ENCODE data around the gene SLC66A3. TPM values are rescaled to one million over a fixed set of nuclear protein-coding genes. Genes with fewer than 3 reads are reported as not detected.

SLC66A3 gene
- total and polyA plus RNA-seq, 12 donors, result 4.5 to 15.4 (median 7.3) TPM

DNA sequence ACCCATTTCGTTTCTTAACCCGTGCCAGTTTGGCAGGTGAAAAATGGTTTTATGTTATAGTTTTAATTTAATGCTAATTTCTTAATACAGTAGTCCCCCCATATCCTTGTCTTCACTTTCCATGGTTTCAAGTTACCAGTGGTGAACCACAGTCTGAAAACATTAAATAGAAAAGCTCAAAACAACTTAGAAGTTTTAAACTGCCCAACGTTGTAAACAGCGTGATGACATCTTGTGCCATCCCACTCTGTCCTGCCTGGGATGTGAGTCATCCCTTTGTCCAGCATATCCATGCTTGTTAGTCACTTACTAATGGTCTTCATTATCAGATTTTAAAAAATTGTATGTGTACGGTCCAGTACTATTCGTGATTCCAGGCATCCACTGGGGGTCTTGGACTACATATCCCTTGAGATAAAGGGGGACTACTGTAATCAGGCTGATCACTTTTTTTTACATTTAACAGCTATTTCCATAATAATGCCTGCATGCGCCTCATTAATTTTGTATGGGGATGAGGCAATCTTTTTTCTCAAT lies 31.9 kb downstream of the SLC66A3 start:
- ATAC-seq (no peak), DNase-seq (no peak)
- peaks cover 0 to 6% (median 0%) of the 10 kb centered on the region in 9 donors for H3K4me1 ChIP-seq
- 84 to 92% methylated on average over 7 of the region's 7 CpGs for WGBS, 2 donors
- H3K36me3 ChIP-seq, result peaks cover 0 to 96% (median 36%) of the 10 kb centered on the region in 9 donors
- no peak overlapping the region for H3K27ac ChIP-seq
- intact Hi-C loops (cut with DNase I), result no loop called here
- no peaks in the 10 kb centered on the region for H3K27me3 ChIP-seq
- TF ChIP-seq CTCF (IDR thresholded peaks at IDR 0.05), result no peak
- H3K9me3 ChIP-seq, result no peaks in the 10 kb centered on the region
- H3K4me3 ChIP-seq, result no peak overlapping the region

GRCh38 chr2:11187731-11188130 lies 32.5 kb downstream of the SLC66A3 start:
- WGBS, 2 donors, result 92 to 94% methylated on average over 2 of the region's 2 CpGs
- H3K4me3 ChIP-seq, result no peak overlapping the region
- H3K36me3 ChIP-seq, result peaks cover 0 to 96% (median 36%) of the 10 kb centered on the region in 9 donors
- no peak for DNase-seq
- H3K27me3 ChIP-seq, result no peaks in the 10 kb centered on the region
- H3K4me1 ChIP-seq, result peaks cover 0 to 6% (median 0%) of the 10 kb centered on the region in 9 donors
- intact Hi-C loops (cut with DNase I), result no loop called here
- H3K9me3 ChIP-seq, result no peaks in the 10 kb centered on the region
- TF ChIP-seq CTCF (IDR thresholded peaks at IDR 0.05), result no peak
- no peak for ATAC-seq
- no peak overlapping the region for H3K27ac ChIP-seq

GRCh38 chr2:11196246-11196645 lies 41.0 kb downstream of the SLC66A3 start:
- intact Hi-C loops (cut with DNase I), result no loop called here
- H3K4me1 ChIP-seq, result no peaks in the 10 kb centered on the region
- no peak overlapping the region for H3K27ac ChIP-seq
- no peaks in the 10 kb centered on the region for H3K9me3 ChIP-seq
- ATAC-seq, result no peak
- no peaks in the 10 kb centered on the region for H3K27me3 ChIP-seq
- no peak for TF ChIP-seq CTCF (IDR thresholded peaks at IDR 0.05)
- no peak for DNase-seq
- no peak overlapping the region for H3K4me3 ChIP-seq
- peaks cover 0 to 100% (median 70%) of the 10 kb centered on the region in 9 donors for H3K36me3 ChIP-seq
- WGBS, 2 donors, result 89 to 95% methylated on average over 3 of the region's 3 CpGs

DNA sequence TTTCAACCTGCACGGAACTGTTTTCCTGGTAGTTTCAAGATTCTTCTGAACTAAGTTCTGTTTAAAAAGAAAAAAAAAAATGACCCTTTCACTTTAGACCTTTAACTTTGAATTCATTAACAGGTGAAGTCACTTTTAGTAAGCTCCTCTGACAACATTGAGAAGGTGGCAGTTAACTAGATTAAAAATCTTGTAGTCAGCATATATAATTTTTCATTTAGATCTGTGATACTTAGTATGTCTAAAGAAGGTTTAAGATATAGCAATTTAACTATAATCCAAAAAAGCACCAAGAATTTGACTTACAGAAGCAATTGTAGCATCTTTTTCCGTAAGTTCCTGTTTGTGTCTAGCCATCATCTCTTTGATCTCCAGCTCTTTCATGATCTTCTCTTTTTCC lies 45.4 kb downstream of the SLC66A3 start:
- no peak for TF ChIP-seq CTCF (IDR thresholded peaks at IDR 0.05)
- peaks cover 0 to 23% (median 0%) of the 10 kb centered on the region in 9 donors for H3K4me1 ChIP-seq
- ATAC-seq (no peak), DNase-seq (no peak)
- 95 to 96% methylated on average over 2 of the region's 2 CpGs for WGBS, 2 donors
- peaks cover 0 to 99% (median 45%) of the 10 kb centered on the region in 9 donors for H3K36me3 ChIP-seq
- H3K4me3 ChIP-seq, result no peak overlapping the region
- H3K27me3 ChIP-seq, result no peaks in the 10 kb centered on the region
- intact Hi-C loops (cut with DNase I), result loop anchor here in 1 of 10 donors (5.0 kb wide), 1 partner anchor 68 kb away; a partner anchor contains a TSS
- H3K9me3 ChIP-seq, result no peaks in the 10 kb centered on the region
- H3K27ac ChIP-seq, result no peak overlapping the region
